Measurements from ENCODE around the gene POU2F3. TPM values are rescaled to one million over a fixed set of nuclear protein-coding genes. Genes with fewer than 3 reads are reported as not detected.

POU2F3 gene
- total and polyA plus RNA-seq, 2 of the 13 experiments (the other 11 are each of a cell fraction or from before 2014, with no cell fraction given) = not detected

DNA sequence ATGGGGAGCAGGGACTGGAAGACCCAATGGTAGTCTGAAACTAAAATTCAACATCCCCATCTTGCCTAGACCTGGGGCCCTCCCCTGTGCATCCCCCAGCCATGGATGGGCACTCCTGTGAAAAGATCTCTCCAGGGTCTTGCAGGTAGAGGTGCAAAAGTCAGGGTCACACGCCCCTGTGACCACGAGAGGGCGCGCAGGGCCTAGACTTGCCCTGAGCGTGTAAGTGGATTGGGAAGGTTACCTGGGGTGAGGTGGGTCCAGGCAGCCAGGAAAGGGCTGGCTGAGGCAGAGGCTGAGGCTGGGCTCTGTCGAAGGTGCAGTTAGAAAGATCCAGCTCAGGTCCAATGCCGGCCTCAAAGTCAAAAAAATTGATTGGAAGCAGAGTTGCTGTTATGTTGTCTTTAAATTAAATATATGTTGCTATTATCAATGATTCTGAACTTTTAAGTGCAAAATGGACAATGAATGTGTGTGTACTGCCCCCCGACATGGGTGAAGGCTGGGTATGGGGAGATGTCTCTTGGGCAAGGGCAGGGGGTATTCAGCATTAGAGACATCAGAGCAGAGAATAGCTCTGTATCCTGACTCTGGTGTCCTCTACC lies 4.8 kb upstream of the POU2F3 start:
- H3K4me1 ChIP-seq (ENCODE audit: insufficient read depth, low read length) = no peaks in the 10 kb centered on the region
- no peak overlapping the region for H3K4me3 ChIP-seq (replicated peaks in 1 of 3; ENCODE audit: insufficient read depth in 1 of 3, low read depth in 2 of 3, low read length in 3 of 3)
- no peak overlapping the region for H3K4me2 ChIP-seq (ENCODE audit: low read depth, low read length)
- intact Hi-C loops (cut with micrococcal nuclease; ENCODE audit: unreplicated experiment) = loop anchor here (1.0 kb wide), 1 partner anchor 68 kb away; no protein-coding TSS in a partner anchor
- no peaks in the 10 kb centered on the region for H3K79me2 ChIP-seq (ENCODE audit: insufficient read depth, low read length)
- in situ Hi-C loops (cut with HindIII; ENCODE audit: extremely low pct_ligation_motif_present, low pct_unique_long_range_greater_than_20kb) = loop anchor here (5.0 kb wide), 1 partner anchor 62 kb away; no protein-coding TSS in a partner anchor
- no peaks in the 10 kb centered on the region; the same call in 1 of the 2 replicates for H4K20me1 ChIP-seq (ENCODE audit: insufficient read depth, low read length)
- no TSS peak for BruUV-seq (replicated peaks)
- ATAC-seq (peak; percentile 79), DNase-seq (ENCODE audit: low spot score) (peak; percentile 66), FAIRE-seq (peak; percentile 73)
- WGBS (ENCODE audit: low lambda C conversion rate) = 2% methylated on average over 8 of the region's 8 CpGs
- no peak overlapping the region for H2AFZ ChIP-seq (ENCODE audit: low read length)
- H3K36me3 ChIP-seq (replicated peaks in 1 of 2; ENCODE audit: control insufficient read depth in 1 of 2, insufficient read depth in 2 of 2, low read length in 2 of 2) = no peaks in the 10 kb centered on the region
- POLR2A ChIA-PET = no interaction called here
- CTCF ChIA-PET (ENCODE audit: low intra/inter-chr PET ratio, low total read pairs) = interaction anchor here (2.0 to 4.4 kb wide), 3 partner anchors 63 to 68 kb away, joined by 9 to 63 read pairs (median 22); no protein-coding TSS in a partner anchor
- no peaks in the 10 kb centered on the region for H3K9me3 ChIP-seq (ENCODE audit: low read length)
- no peak overlapping the region for H3K27ac ChIP-seq (ENCODE audit: extremely low read length, insufficient read depth, low read length)
- peaks cover 3 to 53% of the 10 kb centered on the region in 2 experiments; a peak in 4 of 5 replicates for H3K27me3 ChIP-seq (ENCODE audit: control insufficient read depth in 1 of 2, insufficient read depth in 2 of 2, low read length in 2 of 2)
- H3K9ac ChIP-seq (ENCODE audit: insufficient read depth, low read depth, low read length) = no peak overlapping the region
- TF ChIP-seq, protein P1, sequence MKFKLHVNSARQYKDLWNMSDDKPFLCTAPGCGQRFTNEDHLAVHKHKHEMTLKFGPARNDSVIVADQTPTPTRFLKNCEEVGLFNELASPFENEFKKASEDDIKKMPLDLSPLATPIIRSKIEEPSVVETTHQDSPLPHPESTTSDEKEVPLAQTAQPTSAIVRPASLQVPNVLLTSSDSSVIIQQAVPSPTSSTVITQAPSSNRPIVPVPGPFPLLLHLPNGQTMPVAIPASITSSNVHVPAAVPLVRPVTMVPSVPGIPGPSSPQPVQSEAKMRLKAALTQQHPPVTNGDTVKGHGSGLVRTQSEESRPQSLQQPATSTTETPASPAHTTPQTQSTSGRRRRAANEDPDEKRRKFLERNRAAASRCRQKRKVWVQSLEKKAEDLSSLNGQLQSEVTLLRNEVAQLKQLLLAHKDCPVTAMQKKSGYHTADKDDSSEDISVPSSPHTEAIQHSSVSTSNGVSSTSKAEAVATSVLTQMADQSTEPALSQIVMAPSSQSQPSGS (CRISPR knock-in tag; IDR thresholded peaks at IDR 0.05) = 0 out of 2 replicates have a peak, but pooled peaks have one; percentile 16
- TF ChIP-seq, protein P2, sequence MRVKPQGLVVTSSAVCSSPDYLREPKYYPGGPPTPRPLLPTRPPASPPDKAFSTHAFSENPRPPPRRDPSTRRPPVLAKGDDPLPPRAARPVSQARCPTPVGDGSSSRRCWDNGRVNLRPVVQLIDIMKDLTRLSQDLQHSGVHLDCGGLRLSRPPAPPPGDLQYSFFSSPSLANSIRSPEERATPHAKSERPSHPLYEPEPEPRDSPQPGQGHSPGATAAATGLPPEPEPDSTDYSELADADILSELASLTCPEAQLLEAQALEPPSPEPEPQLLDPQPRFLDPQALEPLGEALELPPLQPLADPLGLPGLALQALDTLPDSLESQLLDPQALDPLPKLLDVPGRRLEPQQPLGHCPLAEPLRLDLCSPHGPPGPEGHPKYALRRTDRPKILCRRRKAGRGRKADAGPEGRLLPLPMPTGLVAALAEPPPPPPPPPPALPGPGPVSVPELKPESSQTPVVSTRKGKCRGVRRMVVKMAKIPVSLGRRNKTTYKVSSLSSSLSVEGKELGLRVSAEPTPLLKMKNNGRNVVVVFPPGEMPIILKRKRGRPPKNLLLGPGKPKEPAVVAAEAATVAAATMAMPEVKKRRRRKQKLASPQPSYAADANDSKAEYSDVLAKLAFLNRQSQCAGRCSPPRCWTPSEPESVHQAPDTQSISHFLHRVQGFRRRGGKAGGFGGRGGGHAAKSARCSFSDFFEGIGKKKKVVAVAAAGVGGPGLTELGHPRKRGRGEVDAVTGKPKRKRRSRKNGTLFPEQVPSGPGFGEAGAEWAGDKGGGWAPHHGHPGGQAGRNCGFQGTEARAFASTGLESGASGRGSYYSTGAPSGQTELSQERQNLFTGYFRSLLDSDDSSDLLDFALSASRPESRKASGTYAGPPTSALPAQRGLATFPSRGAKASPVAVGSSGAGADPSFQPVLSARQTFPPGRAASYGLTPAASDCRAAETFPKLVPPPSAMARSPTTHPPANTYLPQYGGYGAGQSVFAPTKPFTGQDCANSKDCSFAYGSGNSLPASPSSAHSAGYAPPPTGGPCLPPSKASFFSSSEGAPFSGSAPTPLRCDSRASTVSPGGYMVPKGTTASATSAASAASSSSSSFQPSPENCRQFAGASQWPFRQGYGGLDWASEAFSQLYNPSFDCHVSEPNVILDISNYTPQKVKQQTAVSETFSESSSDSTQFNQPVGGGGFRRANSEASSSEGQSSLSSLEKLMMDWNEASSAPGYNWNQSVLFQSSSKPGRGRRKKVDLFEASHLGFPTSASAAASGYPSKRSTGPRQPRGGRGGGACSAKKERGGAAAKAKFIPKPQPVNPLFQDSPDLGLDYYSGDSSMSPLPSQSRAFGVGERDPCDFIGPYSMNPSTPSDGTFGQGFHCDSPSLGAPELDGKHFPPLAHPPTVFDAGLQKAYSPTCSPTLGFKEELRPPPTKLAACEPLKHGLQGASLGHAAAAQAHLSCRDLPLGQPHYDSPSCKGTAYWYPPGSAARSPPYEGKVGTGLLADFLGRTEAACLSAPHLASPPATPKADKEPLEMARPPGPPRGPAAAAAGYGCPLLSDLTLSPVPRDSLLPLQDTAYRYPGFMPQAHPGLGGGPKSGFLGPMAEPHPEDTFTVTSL (CRISPR knock-in tag; IDR thresholded peaks at IDR 0.05; ENCODE audit: borderline replicate concordance) = no peak
- TF ChIP-seq MLLT10 (CRISPR knock-in tag; IDR thresholded peaks at IDR 0.05) (no peak), NONO (IDR thresholded peaks at IDR 0.05) (no peak), NONO (CRISPR knock-in tag; conservative IDR thresholded peaks at IDR 0.05) (0 out of 2 replicates have a peak, but pooled peaks have one; percentile 44), MED1 (CRISPR knock-in tag; IDR thresholded peaks at IDR 0.05) (0 out of 2 replicates have a peak, but pooled peaks have one; percentile 33), KDM2A (CRISPR knock-in tag; IDR thresholded peaks at IDR 0.05; ENCODE audit: borderline replicate concordance, low read depth) (peak; percentile 61; the same call in 1 of the 2 replicates), SALL1 (CRISPR knock-in tag; IDR thresholded peaks at IDR 0.05) (peak; percentile 19; the same call in 1 of the 2 replicates), MYNN (CRISPR knock-in tag; IDR thresholded peaks at IDR 0.05; ENCODE audit: low read depth) (no peak), RXRB (CRISPR knock-in tag; IDR thresholded peaks at IDR 0.05; ENCODE audit: borderline replicate concordance) (peak; percentile 92), SMC3 (IDR thresholded peaks at IDR 0.05; ENCODE audit: low read length) (peak; percentile 83), ZFY (CRISPR knock-in tag; IDR thresholded peaks at IDR 0.05) (no peak), ZNF792 (CRISPR knock-in tag; IDR thresholded peaks at IDR 0.05) (0 out of 2 replicates have a peak, but pooled peaks have one; percentile 34), XRCC5 (optimal IDR thresholded peaks at IDR 0.05; ENCODE audit: low read length) (peak; percentile 73), TBX2 (CRISPR knock-in tag; IDR thresholded peaks at IDR 0.05; ENCODE audit: borderline replicate concordance) (no peak)
- TF ChIP-seq, protein P3, sequence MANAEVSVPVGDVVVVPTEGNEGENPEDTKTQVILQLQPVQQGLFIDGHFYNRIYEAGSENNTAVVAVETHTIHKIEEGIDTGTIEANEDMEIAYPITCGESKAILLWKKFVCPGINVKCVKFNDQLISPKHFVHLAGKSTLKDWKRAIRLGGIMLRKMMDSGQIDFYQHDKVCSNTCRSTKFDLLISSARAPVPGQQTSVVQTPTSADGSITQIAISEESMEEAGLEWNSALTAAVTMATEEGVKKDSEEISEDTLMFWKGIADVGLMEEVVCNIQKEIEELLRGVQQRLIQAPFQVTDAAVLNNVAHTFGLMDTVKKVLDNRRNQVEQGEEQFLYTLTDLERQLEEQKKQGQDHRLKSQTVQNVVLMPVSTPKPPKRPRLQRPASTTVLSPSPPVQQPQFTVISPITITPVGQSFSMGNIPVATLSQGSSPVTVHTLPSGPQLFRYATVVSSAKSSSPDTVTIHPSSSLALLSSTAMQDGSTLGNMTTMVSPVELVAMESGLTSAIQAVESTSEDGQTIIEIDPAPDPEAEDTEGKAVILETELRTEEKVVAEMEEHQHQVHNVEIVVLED (CRISPR knock-in tag; IDR thresholded peaks at IDR 0.05; ENCODE audit: borderline replicate concordance) = no peak
